HG03575 (cell line): ENCODE data around the gene HTR1E.
"Not testable (repeated sequence)": the region's sequence is repeated elsewhere in the genome, so short reads cannot be mapped to it uniquely, and the experiment has no call there.

Experiments used
- ATAC-seq: cut with Tn5 transposase; IDR thresholded peaks from one replicate; pipeline ENCODE4 v1.9.1; 2021; ENCODE audit not compliant: unreplicated experiment, insufficient number of reproducible peaks, low FRiP score; ENCODE audit errors: extremely low read depth

HTR1E gene

DNA sequence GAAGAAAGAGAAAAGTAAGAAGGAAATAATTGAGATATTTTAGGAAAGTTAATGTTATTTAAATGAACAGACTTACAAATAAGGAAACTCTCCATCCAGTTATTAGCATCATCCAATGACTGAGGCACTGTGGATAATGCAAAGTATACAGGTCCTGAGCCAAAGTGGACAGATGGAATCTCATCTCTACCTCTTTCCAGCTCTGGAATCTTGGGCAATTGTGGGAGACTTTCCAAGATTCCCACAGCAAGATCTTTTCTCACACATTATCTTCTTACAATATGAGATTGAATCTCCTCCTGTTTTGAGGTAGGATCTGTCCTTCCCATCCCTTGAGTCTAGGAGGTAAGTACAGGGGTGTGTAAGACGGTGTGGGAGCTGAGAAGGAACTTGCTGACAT lies 28.9 kb downstream of the HTR1E start:
- no peak for ATAC-seq

DNA sequence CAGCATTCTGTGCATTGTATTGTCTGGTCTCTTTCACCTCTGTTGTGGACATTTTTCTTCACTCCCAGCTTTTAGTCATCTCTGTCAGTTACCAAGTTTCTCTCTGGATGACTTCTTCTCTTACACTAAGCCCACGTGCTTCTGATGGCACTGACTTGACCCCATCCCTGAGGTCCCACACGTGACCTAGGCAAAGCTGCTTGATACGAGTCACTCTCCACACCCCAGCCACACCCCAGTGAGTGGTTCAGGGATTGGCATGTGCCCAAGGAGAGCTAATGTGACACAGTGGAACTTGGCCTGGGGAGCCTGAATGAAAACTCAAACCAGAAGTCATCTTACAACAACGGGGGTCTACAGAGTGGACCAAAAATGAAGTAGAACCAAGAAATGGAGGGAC lies 32.2 kb downstream of the HTR1E start:
- no peak for ATAC-seq

DNA sequence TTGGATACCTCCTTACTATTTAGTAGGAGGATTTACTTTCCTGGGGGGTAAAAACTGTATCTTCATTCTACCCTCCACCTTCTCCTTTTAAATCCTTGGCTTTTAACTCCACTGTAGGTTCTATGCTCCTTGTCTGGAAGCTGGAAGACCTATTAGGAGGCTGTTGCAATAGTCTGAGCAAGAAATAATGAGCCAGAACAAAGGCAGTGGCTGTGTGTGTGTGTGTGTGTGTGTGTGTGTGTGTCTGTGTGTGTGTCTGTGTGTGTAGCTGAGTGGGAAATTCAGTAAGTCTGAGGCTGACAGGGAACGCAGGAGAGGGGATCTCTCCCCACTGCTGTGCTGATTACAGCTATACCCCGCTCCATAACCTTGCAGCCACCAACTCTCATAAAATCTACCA lies 35.8 kb downstream of the HTR1E start:
- ATAC-seq, result no peak

GRCh38 chr6:86978251-86978650 lies 40.9 kb downstream of the HTR1E start:
- no peak for ATAC-seq

- ATAC-seq, result no peak
These were observed 64.2 kb downstream of the HTR1E start for GRCh38 chr6:87001494-87001893.

- ATAC-seq, result not testable (repeated sequence)
These were observed 65.1 kb downstream of the HTR1E start for GRCh38 chr6:87002391-87002790.

DNA sequence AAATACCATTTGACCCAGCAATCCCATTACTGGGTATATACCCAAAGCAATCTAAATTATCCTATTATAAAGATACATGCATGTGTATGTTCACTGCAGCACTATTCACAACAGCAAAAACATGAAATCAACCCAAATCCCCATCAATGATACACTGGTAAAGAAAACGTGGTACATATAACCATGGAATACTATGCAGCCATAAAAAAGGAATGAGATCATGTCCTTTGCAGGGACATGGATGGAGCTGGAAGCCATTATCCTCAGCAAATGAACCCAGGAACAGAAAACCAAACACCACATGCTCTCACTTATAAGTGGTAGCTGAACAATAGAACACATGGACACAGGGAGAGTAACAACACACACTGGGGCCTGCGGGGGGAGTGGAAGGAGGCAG lies 69.2 kb downstream of the HTR1E start:
- not testable (repeated sequence) for ATAC-seq

DNA sequence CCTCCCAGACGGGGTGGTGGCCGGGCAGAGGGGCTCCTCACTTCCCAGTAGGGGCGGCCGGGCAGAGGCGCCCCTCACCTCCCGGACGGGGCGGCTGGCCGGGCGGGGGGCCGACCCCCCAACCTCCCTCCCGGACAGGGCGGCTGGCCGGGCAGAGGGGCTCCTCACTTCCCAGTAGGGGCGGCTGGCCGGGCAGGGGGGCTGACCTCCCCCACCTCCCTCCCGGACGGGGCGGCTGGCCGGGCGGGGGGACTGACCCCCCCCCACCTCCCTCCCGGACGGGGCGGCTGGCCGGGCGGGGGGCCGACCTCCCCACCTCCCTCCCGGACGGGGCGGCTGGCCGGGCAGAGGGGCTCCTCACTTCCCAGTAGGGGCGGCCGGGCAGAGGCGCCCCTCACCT lies 72.3 kb downstream of the HTR1E start:
- not testable (repeated sequence) for ATAC-seq

DNA sequence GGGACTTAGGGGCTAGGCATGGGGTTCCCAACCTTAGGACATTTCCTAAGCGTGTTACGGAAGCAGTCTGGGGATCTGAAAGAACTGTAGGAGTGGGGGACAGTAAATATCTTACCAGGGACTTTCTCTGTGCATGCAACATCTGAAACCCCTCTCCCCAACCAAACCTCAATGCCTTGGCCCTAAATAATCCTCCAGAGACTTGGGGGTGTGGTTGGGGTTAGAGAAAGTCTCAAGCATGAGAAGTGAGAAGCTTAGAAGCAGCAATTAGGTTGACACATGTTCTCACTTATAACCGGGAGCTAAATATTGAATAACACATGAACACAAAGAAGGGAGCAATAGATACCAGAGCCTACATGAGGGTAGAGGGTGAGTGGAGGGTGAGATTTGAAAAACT lies 74.7 kb downstream of the HTR1E start:
- ATAC-seq, result no peak

GRCh38 chr6:87012743-87013142 lies 75.4 kb downstream of the HTR1E start:
- no peak for ATAC-seq

- no peak for ATAC-seq
These were observed 79.4 kb downstream of the HTR1E start for GRCh38 chr6:87016772-87017171.

DNA sequence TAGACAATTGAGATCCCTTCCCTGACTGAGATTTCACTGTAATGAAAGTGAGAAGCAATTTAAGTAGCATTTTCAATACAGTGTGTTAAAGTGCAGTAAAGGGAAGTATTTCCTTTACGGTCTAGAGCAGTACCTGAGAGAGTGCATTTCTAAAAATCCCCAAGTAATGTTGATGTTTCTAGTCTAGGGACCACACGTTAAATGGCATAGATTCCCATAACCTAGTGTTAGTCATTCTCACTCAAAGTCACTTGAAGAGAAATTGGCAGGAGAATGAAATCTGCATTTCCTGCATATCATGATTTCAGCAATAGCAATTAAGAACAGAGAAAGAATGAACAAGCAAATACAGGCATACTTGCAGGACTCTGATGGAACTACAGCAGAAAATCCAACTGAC lies 89.7 kb downstream of the HTR1E start:
- no peak for ATAC-seq

DNA sequence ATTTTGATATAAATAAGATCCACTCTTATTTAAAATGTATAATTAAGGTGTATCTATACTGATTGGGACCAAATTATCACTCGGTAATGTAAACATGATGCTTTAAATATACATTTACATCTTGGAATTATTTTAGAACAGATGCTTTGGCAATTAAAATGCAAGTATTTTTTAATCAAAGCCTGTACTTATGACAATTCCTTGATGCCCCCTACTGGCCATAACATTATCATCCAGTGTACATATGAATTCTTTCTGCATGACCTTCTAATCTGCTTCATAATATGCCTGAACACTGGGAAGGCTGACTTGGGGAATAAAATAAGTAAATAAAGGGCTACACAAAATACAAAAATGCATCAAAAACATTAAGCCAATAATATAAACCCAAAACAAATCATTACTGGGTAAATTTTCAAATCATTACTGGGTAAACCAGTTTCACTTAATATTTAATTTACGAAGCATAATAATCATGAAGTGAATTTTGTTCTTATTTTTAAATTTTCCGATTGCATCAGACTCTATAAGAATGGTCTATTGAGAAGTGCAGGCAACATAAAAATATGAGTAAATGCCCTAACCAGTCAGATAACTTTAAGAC lies 92.5 kb downstream of the HTR1E start:
- ATAC-seq, result no peak

DNA sequence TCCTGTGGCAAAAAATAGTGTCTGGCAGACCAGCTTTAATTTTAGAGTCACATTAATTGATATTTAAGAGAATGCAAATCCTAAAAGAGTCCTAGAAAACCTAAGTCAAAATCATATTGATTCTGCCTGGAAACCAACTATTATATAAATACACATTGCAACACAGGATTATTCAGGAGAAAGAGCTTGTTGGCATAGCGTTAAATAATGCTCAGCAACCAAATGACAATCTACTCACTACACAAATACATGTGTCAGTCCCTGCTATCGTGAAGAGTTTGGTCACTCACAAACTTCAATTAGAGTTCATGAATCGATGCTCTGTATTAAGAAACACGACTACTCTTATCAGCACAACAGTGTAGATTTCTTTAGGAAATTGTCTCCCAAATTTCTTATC lies 103.4 kb downstream of the HTR1E start:
- ATAC-seq, result no peak

DNA sequence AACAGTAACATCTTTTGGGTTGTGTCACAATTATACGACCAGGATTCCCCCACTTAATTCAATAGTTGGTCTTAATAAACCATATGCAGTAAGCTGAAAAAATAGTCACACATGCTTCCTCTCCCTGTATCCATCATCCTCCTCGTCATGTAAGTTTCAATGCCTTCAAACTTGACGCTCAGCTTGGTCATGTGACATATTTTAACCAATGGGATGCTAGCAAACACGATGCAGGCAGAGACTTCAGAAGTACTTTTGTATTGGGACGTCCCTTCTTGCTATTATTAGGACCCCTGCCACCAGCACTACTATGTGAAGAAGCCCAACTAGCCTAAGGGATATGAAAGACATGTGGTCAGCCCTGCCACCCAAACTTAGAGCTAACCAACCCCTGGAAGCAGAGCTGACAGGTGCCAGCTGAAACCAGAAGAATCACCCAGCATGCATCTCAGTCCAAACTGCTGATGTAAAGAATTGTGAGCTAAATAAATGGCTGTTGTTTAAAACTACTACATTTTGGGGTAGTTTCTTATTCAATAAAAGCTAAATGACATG lies 108.3 kb downstream of the HTR1E start:
- no peak for ATAC-seq

DNA sequence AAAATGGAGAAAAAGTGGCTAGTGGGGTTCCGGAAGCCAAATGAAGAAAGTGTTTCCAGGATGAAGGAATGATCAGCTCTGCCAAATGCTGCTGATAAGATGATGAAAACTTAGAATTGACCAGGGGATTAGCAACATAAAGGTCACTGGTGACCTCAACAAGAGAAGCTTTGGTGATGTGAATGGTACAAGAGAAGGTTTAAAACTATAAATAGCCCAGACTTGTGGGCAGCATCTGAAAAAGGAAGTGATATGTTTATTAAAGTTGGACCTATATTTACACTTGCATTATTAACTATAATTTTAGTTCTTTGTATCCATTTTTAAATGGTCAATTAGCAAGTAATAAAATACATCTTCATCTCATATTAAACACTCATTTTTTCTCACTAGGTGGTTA lies 112.5 kb downstream of the HTR1E start:
- ATAC-seq, result no peak

DNA sequence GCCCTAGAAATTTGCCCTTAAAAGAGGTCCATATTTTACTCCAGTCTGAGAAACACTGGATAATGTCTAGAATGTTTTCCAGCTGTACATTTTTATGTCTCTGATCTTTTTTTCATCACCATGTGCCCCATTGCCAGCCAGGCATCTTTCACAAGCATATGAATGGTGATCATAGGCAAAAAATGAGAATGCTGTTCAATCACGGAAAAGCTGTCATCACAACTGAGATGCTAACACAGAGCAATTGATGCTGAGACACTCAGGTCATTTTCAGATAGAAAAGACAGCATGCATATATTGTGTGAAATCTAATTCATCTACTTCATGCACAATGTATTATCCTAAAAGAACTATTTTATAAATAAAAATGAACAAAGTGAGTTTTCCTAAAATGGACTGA lies 116.0 kb downstream of the HTR1E start:
- ATAC-seq, result no peak

GRCh38 chr6:87054143-87054833 lies 117.0 kb downstream of the HTR1E start:
- ATAC-seq, result no peak

GRCh38 chr6:87059943-87060342 lies 122.6 kb downstream of the HTR1E start:
- no peak for ATAC-seq

DNA sequence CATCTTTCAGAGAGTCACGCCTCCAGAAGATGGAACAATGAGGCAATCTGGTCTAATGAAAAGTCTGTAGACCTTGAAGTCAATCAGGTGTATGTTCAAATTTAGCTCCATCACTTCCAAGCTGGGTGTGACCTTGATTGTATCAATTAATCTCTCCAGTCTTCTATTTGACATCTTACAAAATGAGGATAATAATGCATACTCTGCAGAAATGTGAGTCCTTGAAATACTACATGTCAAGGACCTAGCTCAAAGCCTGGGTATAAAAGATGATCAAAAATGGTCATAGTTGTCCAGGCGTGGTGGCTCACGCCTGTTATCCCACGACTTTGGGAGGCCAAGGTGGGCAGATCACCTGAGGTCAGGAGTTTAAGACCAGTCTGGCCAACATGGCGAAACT lies 127.8 kb downstream of the HTR1E start:
- ATAC-seq, result no peak
